ENCODE results near the gene ZNF827.

GRCh38 chr4:145885666-145886065 lies 53.0 kb downstream of the ZNF827 start:
- TF ChIP-seq CTCF (IDR thresholded peaks at IDR 0.05 in 4 of 5, conservative IDR thresholded peaks at IDR 0.05 in 1 of 5) (no peak), POLR2A (IDR thresholded peaks at IDR 0.05) (no peak)

All from gastrocnemius medialis (tissue), 4 donors.